GM21515 (cell line): ENCODE measurements around the gene SHE.
"Not testable (repeated sequence)": the region's sequence is repeated elsewhere in the genome, so short reads cannot be mapped to it uniquely, and the experiment has no call there.

Source experiments
- ATAC-seq: cut with Tn5 transposase; IDR thresholded peaks from one replicate; pipeline ENCODE4 v1.9.1; 2021; ENCODE audit not compliant: unreplicated experiment

The SHE gene

GRCh38 chr1:154502066-154502743, at the start of gene SHE, which contains the start of gene TDRD10:
SHE (minus strand) TSS chr1:154502412; CDS start chr1:154502026, 386 bp downstream.
TDRD10 (plus strand) TSS chr1:154502219; CDS start chr1:154506904, 4,685 bp downstream.
- ATAC-seq = no peak

DNA sequence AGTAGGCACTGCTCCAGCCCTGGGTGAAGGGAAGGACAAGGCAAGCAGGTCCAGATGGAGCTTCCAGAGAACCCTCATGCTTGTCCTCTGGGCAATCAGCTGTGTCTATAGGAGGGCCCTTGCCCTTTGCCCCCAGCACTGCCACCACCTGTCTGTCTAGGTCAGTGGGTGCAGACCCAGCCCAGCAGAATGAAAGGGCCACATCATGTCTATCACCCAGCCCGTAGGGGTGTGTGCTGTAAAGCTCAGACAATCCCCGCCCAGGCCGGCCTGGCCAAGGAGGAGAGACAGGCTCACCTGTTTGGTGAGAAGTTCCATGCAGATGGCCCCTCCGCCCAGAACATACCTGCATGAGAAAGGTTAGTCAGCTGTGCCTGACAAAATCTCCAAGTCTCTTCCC, 49.3 kb upstream of the SHE start:
- no peak for ATAC-seq

- ATAC-seq = no peak
Observed at GRCh38 chr1:154550657-154551056, 48.4 kb upstream of the SHE start.

DNA sequence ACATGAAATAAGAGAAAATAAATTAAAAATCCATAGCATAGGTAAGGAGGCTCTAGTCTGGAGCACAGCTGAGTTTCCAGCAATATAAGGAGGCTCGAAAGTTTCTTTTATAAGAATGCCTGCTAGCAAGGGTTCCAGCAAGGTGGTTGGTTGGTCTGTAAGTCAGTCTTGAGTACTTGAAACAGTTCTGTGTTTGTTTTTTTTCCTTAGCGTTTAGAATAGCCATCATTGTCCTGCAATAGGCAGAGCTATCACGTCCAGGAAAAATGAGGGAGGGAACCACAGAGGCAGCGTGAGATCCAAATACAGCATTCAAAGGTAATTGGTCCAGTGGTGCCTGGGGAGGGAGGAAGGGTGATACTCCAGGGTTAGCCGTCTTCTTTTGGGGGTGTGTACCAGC, 47.9 kb upstream of the SHE start:
- no peak for ATAC-seq

DNA sequence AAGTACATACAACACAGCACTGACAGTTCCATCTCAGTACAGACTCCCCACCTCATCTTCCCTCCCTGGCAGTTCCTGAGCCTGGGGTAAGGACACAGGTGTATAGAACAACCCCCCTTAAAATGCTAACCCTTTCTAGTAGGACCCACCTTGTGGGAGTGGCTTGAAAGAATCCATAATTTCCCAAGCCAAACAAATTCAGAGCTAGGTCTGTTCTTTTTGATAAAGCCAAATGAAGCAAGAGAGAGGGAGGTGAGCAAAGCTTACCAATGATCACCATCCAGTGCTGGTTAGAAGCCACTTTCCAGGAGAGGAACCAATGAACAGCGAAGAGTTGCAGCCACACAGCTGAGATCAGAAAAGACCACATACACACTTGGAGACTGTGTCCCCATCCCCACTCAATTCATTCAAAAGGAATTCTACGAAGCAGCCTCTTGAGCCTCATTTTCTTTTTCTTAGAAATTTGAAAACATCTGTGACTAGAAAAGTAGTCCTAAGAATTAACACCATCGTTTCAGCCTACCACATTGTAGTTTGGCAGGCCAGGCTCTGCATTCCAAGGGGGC, 47.1 kb upstream of the SHE start:
- ATAC-seq = no peak

DNA sequence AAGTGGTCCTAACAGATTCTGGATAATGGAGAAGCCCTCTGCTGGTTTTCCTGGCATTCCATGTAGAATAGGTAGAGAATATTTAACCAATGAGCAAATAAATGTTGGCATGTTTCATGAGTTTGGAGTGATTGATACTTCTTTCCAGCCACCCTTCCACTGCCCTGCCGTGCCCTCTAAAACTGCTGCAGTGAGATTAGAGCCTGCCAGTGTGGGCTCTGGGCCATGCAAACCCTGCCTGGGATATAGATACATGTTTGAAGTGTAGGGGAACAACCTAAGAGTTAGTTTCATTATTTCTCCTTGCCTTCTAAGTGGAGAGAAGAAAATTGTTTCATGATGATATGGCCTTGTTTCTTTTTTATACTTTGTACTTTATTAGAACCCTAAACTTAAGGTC, 45.8 kb upstream of the SHE start:
- no peak for ATAC-seq

- no peak for ATAC-seq
Observed at GRCh38 chr1:154547105-154547732, 45.0 kb upstream of the SHE start.

DNA sequence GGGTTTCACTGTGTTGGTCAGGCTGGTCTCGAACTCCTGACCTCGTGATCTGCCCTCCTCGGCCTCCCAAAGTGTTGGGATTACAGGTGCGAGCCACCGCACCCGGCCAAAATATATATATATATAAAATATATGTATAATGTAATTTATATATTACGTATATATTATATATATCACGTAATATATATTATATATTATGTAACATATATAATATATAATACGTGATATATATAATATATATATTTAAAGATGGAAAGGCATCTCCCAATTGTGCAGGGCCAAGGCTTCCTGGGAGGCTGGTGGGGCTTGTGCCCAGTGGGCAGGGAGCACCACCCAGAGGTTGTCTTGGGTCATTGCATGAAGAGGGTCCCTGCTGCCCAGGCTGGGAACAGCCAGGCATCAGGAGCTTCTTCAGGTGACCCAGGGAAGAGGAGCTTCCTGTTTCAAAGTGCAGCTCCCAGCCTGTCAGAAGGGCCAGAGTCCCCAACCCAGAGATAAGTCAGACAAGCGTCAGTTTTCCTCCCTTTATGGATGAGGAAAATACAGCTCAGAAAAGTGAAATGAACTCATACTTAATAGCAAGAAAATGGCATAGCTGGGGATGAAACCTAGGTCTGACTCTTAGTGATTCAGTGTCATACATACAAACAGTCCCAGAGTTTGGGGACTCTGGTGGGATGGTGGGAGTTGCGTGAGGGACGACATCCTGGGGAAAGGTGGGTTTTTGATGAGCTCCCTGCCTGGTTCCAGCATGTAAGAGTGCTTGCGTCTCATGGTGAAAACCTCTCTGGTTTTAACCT, 44.3 kb upstream of the SHE start:
- ATAC-seq = no peak

DNA sequence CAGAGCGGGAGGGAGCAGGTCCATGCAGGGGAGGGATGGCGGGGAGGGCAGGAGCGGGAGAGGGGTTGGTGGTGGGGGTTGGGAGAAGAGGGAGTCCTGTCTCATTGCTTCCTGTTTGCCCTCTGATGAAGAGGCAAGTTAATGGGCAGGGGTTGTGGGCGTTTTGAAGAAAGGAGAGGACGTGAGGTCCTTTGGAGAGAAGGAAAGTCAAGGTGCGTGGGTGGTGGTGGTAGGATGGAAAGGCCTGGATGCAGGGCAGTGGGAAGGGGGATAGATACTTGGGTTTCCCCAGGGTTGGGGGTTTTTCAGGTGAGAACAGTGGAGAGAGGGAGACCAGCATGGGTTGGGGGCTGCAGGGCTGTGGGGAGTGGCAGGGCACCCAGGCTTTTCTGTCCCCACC, 39.0 kb upstream of the SHE start:
- ATAC-seq = no peak

GRCh38 chr1:154539486-154540483, 37.6 kb upstream of the SHE start:
- ATAC-seq = no peak

- ATAC-seq = no peak
Observed at GRCh38 chr1:154536570-154536969, 34.4 kb upstream of the SHE start.

GRCh38 chr1:154533952-154534844, 32.0 kb upstream of the SHE start:
- no peak for ATAC-seq

DNA sequence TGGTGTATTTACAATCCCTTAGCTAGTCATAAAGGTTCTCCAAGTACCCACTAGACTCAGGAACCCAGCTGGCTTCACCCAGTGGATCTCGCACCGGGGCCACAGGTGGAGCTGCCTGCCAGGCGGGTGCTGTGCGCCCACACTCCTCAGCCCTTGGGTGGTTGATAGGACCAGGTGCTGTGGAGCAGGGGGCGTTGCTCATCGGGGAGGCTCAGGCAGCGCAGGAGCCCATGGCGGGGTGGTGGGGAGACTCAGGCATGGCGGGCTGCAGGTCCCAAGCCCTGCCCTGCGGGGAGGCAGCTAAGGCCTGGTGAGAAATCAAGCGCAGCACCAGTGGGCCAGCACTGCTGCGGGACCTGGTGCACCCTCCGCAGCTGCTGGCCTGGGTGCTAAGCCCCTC, 29.7 kb upstream of the SHE start:
- not testable (repeated sequence) for ATAC-seq

- no peak for ATAC-seq
Observed at GRCh38 chr1:154529308-154529707, 27.1 kb upstream of the SHE start.

GRCh38 chr1:154527192-154527591, 25.0 kb upstream of the SHE start:
- ATAC-seq = no peak

GRCh38 chr1:154524881-154525280, 22.7 kb upstream of the SHE start:
- ATAC-seq = no peak

- no peak for ATAC-seq
Observed at GRCh38 chr1:154521695-154522094, 19.5 kb upstream of the SHE start.

DNA sequence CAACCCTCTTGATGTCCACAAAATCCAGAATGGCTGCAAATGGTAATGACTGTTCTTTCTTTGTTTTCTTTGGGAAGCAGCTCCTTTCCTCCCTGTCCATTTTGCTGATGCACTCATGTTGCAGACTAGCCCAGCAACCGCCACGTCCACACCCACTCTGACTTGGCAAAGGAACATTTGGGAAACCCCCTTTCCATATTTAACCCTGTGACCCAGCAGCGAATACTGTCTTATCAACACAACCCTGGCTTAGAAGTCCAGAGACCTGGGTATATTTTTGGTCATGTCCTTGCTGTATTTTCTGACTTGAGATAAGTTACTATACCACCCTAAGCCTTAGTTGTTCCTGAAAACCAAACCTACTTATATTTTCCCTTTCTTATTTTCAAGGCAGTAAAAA, 18.1 kb upstream of the SHE start:
- no peak for ATAC-seq

DNA sequence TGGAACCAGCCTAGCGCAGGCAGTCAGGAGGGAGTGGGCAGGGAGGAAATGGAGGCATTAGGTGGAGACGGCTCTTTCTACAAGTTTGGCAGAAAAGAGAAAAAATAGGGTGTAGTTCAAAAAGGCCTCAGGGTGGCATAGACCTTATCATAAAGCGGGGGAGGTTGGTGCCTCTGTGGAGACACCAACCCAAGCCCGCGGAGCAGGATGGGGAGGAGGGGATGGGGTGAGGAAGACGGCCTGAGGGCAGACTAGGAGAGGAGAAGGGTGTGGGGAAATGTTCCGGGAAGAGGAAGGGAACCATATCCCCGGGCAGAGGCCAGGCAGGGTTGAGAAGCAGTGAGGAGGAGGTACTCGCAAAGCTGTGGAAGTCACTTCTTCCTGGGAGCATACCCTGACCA, 17.4 kb upstream of the SHE start:
- no peak for ATAC-seq
